ENCODE results near the gene GNG4.
A peak's percentile ranks its signal among the peaks of the same experiment; 100 is the strongest.

Gene GNG4

GRCh38 chr1:235527196-235527814, 122.3 kb downstream of the GNG4 start:
- H3K4me3 ChIP-seq (ENCODE audit: low read depth, low read length) = no peak overlapping the region
- DNase-seq (ENCODE audit: low read depth) = no peak
- in situ Hi-C loops (cut with HindIII; ENCODE audit: low sequenced_read_pairs) = no loop called here
- TF ChIP-seq, protein P1, sequence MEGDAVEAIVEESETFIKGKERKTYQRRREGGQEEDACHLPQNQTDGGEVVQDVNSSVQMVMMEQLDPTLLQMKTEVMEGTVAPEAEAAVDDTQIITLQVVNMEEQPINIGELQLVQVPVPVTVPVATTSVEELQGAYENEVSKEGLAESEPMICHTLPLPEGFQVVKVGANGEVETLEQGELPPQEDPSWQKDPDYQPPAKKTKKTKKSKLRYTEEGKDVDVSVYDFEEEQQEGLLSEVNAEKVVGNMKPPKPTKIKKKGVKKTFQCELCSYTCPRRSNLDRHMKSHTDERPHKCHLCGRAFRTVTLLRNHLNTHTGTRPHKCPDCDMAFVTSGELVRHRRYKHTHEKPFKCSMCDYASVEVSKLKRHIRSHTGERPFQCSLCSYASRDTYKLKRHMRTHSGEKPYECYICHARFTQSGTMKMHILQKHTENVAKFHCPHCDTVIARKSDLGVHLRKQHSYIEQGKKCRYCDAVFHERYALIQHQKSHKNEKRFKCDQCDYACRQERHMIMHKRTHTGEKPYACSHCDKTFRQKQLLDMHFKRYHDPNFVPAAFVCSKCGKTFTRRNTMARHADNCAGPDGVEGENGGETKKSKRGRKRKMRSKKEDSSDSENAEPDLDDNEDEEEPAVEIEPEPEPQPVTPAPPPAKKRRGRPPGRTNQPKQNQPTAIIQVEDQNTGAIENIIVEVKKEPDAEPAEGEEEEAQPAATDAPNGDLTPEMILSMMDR (IDR thresholded peaks at IDR 0.05; ENCODE audit: low read depth, low read length, missing control alignments) = no peak

GRCh38 chr1:235525314-235525713, 124.3 kb downstream of the GNG4 start:
- no peak overlapping the region for H3K4me3 ChIP-seq (ENCODE audit: low read depth, low read length)
- in situ Hi-C loops (cut with HindIII; ENCODE audit: low sequenced_read_pairs) = no loop called here
- DNase-seq (ENCODE audit: low read depth) = no peak
- TF ChIP-seq, protein P1 (IDR thresholded peaks at IDR 0.05; ENCODE audit: low read depth, low read length, missing control alignments) = no peak

- H3K4me3 ChIP-seq (ENCODE audit: low read depth, low read length) = no peak overlapping the region
- TF ChIP-seq, protein P1 (IDR thresholded peaks at IDR 0.05; ENCODE audit: low read depth, low read length, missing control alignments) = no peak
- DNase-seq (ENCODE audit: low read depth) = no peak
- in situ Hi-C loops (cut with HindIII; ENCODE audit: low sequenced_read_pairs) = no loop called here
Measured at GRCh38 chr1:235516862-235517446, 132.6 kb downstream of the GNG4 start.

GRCh38 chr1:235515844-235516512, 133.6 kb downstream of the GNG4 start:
- TF ChIP-seq, protein P1 (IDR thresholded peaks at IDR 0.05; ENCODE audit: low read depth, low read length, missing control alignments) = no peak
- in situ Hi-C loops (cut with HindIII; ENCODE audit: low sequenced_read_pairs) = no loop called here
- no peak overlapping the region for H3K4me3 ChIP-seq (ENCODE audit: low read depth, low read length)
- DNase-seq (ENCODE audit: low read depth) = no peak

GRCh38 chr1:235513495-235514366, 135.9 kb downstream of the GNG4 start:
- peak; percentile 62 for DNase-seq (ENCODE audit: low read depth)
- TF ChIP-seq, protein P1 (IDR thresholded peaks at IDR 0.05; ENCODE audit: low read depth, low read length, missing control alignments) = peak; percentile 87
- in situ Hi-C loops (cut with HindIII; ENCODE audit: low sequenced_read_pairs) = no loop called here
- no peak overlapping the region for H3K4me3 ChIP-seq (ENCODE audit: low read depth, low read length)

All from astrocyte of the cerebellum (primary cell).